Measurements from ENCODE around the gene SSH2.

Gene SSH2

GRCh38 chr17:29642171-29642611 lies 287.8 kb downstream of the SSH2 start:
- no peak overlapping the region for H3K4me3 ChIP-seq (ENCODE audit: low read depth in 1 of 2, low read length in 2 of 2)
- H2AFZ ChIP-seq (ENCODE audit: low read depth, low read length), result no peak overlapping the region
- TF ChIP-seq, protein P1, sequence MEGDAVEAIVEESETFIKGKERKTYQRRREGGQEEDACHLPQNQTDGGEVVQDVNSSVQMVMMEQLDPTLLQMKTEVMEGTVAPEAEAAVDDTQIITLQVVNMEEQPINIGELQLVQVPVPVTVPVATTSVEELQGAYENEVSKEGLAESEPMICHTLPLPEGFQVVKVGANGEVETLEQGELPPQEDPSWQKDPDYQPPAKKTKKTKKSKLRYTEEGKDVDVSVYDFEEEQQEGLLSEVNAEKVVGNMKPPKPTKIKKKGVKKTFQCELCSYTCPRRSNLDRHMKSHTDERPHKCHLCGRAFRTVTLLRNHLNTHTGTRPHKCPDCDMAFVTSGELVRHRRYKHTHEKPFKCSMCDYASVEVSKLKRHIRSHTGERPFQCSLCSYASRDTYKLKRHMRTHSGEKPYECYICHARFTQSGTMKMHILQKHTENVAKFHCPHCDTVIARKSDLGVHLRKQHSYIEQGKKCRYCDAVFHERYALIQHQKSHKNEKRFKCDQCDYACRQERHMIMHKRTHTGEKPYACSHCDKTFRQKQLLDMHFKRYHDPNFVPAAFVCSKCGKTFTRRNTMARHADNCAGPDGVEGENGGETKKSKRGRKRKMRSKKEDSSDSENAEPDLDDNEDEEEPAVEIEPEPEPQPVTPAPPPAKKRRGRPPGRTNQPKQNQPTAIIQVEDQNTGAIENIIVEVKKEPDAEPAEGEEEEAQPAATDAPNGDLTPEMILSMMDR (IDR thresholded peaks at IDR 0.05; ENCODE audit: borderline replicate concordance, extremely low read depth, low read length, poor library complexity, severe bottlenecking), result no peak
- TF ChIP-seq EZH2 (IDR thresholded peaks at IDR 0.05; ENCODE audit: borderline replicate concordance, low read depth, low read length, severe bottlenecking), result no peak
- H3K27ac ChIP-seq (ENCODE audit: low read length), result no peak overlapping the region
- DNase-seq, result no peak
- H3K9ac ChIP-seq (ENCODE audit: low read depth, low read length), result no peak overlapping the region
- H3K4me1 ChIP-seq (ENCODE audit: insufficient read depth, low read length), result no peaks in the 10 kb centered on the region
- H3K79me2 ChIP-seq (ENCODE audit: insufficient read depth, low read length), result no peaks in the 10 kb centered on the region
- no peaks in the 10 kb centered on the region for H3K9me3 ChIP-seq (ENCODE audit: insufficient read depth, low read length, severe bottlenecking)
- H3K36me3 ChIP-seq (ENCODE audit: insufficient read depth, low read length), result no peaks in the 10 kb centered on the region; the same call in 1 of the 2 replicates
- H3K4me2 ChIP-seq (ENCODE audit: insufficient read depth, low read length), result no peak overlapping the region
- H4K20me1 ChIP-seq (ENCODE audit: insufficient read depth, low read length), result no peaks in the 10 kb centered on the region
- no peak for ATAC-seq (ENCODE audit: insufficient read depth, low read depth)
- no peaks in the 10 kb centered on the region for H3K27me3 ChIP-seq (ENCODE audit: insufficient read depth, low read length, poor library complexity)

- peaks cover 6% of the 10 kb centered on the region for H3K36me3 ChIP-seq (ENCODE audit: insufficient read depth, low read length)
- DNase-seq, result no peak
- no peaks in the 10 kb centered on the region for H4K20me1 ChIP-seq (ENCODE audit: insufficient read depth, low read length)
- no peak overlapping the region for H2AFZ ChIP-seq (ENCODE audit: low read depth, low read length)
- no peak for ATAC-seq (ENCODE audit: insufficient read depth, low read depth)
- no peaks in the 10 kb centered on the region for H3K27me3 ChIP-seq (ENCODE audit: insufficient read depth, low read length, poor library complexity)
- H3K79me2 ChIP-seq (ENCODE audit: insufficient read depth, low read length), result no peaks in the 10 kb centered on the region
- no peak for TF ChIP-seq EZH2 (IDR thresholded peaks at IDR 0.05; ENCODE audit: borderline replicate concordance, low read depth, low read length, severe bottlenecking)
- TF ChIP-seq, protein P1 (IDR thresholded peaks at IDR 0.05; ENCODE audit: borderline replicate concordance, extremely low read depth, low read length, poor library complexity, severe bottlenecking), result no peak
- no peak overlapping the region for H3K4me3 ChIP-seq (ENCODE audit: low read depth in 1 of 2, low read length in 2 of 2)
- no peak overlapping the region for H3K4me2 ChIP-seq (ENCODE audit: insufficient read depth, low read length)
- no peaks in the 10 kb centered on the region for H3K9me3 ChIP-seq (ENCODE audit: insufficient read depth, low read length, severe bottlenecking)
- H3K4me1 ChIP-seq (ENCODE audit: insufficient read depth, low read length), result no peaks in the 10 kb centered on the region
- no peak overlapping the region for H3K9ac ChIP-seq (ENCODE audit: low read depth, low read length)
- H3K27ac ChIP-seq (ENCODE audit: low read length), result no peak overlapping the region
Measured at GRCh38 chr17:29640981-29641642, 288.9 kb downstream of the SSH2 start.

GRCh38 chr17:29640413-29640812 lies 289.6 kb downstream of the SSH2 start:
- no peaks in the 10 kb centered on the region for H4K20me1 ChIP-seq (ENCODE audit: insufficient read depth, low read length)
- H3K27me3 ChIP-seq (ENCODE audit: insufficient read depth, low read length, poor library complexity), result no peaks in the 10 kb centered on the region
- no peak overlapping the region for H3K9ac ChIP-seq (ENCODE audit: low read depth, low read length)
- H3K4me1 ChIP-seq (ENCODE audit: insufficient read depth, low read length), result no peaks in the 10 kb centered on the region
- H3K36me3 ChIP-seq (ENCODE audit: insufficient read depth, low read length), result peaks cover 11% of the 10 kb centered on the region
- no peak overlapping the region for H3K27ac ChIP-seq (ENCODE audit: low read length)
- ATAC-seq (ENCODE audit: insufficient read depth, low read depth) (no peak), DNase-seq (no peak)
- no peak overlapping the region for H2AFZ ChIP-seq (ENCODE audit: low read depth, low read length)
- no peaks in the 10 kb centered on the region for H3K79me2 ChIP-seq (ENCODE audit: insufficient read depth, low read length)
- H3K4me2 ChIP-seq (ENCODE audit: insufficient read depth, low read length), result no peak overlapping the region
- no peaks in the 10 kb centered on the region for H3K9me3 ChIP-seq (ENCODE audit: insufficient read depth, low read length, severe bottlenecking)
- H3K4me3 ChIP-seq (ENCODE audit: low read depth in 1 of 2, low read length in 2 of 2), result no peak overlapping the region
- no peak for TF ChIP-seq EZH2 (IDR thresholded peaks at IDR 0.05; ENCODE audit: borderline replicate concordance, low read depth, low read length, severe bottlenecking)
- TF ChIP-seq, protein P1 (IDR thresholded peaks at IDR 0.05; ENCODE audit: borderline replicate concordance, extremely low read depth, low read length, poor library complexity, severe bottlenecking), result no peak
